MCF 10A (cell line): ENCODE measurements around the gene CSNK1A1. TPM values are rescaled to one million over a fixed set of nuclear protein-coding genes. Genes with fewer than 3 reads are reported as not detected.
"Not testable (repeated sequence)": the region's sequence is repeated elsewhere in the genome, so short reads cannot be mapped to it uniquely, and the experiment has no call there.

Source experiments
- BruUV-seq: library from RNA; stranded (reverse); fragments of 400-500 nt; replicated peaks from 2 replicates; lab custom pipeline; 2021; lab: Mats Ljungman, UMichigan
- CTCF ChIA-PET: fragments of 300-600 bp; sonication (Branson Sonifier 250); formaldehyde crosslinking; extraction: SDS; loops from one replicate; lab custom pipeline; 2021; ENCODE audit warnings: antibody characterized with exemption, inconsistent platforms; lab: Yijun Ruan, JAX
- POLR2A ChIA-PET: fragments of 300-600, 350-650 bp; sonication (Branson Sonifier 250); formaldehyde crosslinking; extraction: SDS; loops from one replicate; lab custom pipeline; 2020; ENCODE audit warnings: antibody characterized with exemption, inconsistent platforms; lab: Yijun Ruan, JAX
- DNase-seq: peaks from one replicate; pipeline ENCODE4 v3.0.0-alpha.2; 2018; ENCODE audit not compliant: unreplicated experiment
- H3K27ac Mint-ChIP-seq: one replicate; pipeline ENCODE4 v1.8.0; 2022; ENCODE audit warnings: mild to moderate bottlenecking, low read depth, mixed read lengths; ENCODE audit not compliant: unreplicated experiment
- H3K27me3 Mint-ChIP-seq: one replicate; pipeline ENCODE4 v1.8.0; 2022; ENCODE audit warnings: mixed read lengths; ENCODE audit not compliant: insufficient read depth, unreplicated experiment
- H3K36me3 Mint-ChIP-seq: one replicate; pipeline ENCODE4 v1.8.0; 2022; ENCODE audit warnings: mild to moderate bottlenecking, moderate library complexity, mixed read lengths; ENCODE audit not compliant: insufficient read depth, unreplicated experiment
- H3K4me1 Mint-ChIP-seq: one replicate; pipeline ENCODE4 v1.8.0; 2022; ENCODE audit warnings: mixed read lengths; ENCODE audit not compliant: insufficient read depth, unreplicated experiment
- H3K4me3 Mint-ChIP-seq: one replicate; pipeline ENCODE4 v1.8.0; 2022; ENCODE audit warnings: mild to moderate bottlenecking, moderate library complexity, mixed read lengths; ENCODE audit not compliant: unreplicated experiment
- H3K9me3 Mint-ChIP-seq: one replicate; pipeline ENCODE4 v1.8.0; 2022; ENCODE audit warnings: mixed read lengths; ENCODE audit not compliant: unreplicated experiment
- CTCF ChIP-seq: fragments of 200-600 bp; IDR thresholded peaks from one replicate; pipeline ENCODE4 v1.8.0; 2022; ENCODE audit warnings: antibody characterized with exemption, mild to moderate bottlenecking; ENCODE audit not compliant: unreplicated experiment
- intact Hi-C: fragments of 100-400 bp; cut with micrococcal nuclease; formaldehyde crosslinking; loops from 2 replicates; pipeline ENCODE4 v1.14.1; 2022
- total RNA-seq: library from RNA; stranded (reverse); gene quantifications from 2 replicates; pipeline ENCODE4 v1.2.3, GENCODE V29; 2022

The CSNK1A1 gene
- total RNA-seq, 1 experiment from 2014 or later, result 744 TPM

GRCh38 chr5:149598966-149599365 is 47.7 kb upstream of the CSNK1A1 start:
- BruUV-seq, result no TSS peak
- no peaks in the 10 kb centered on the region for H3K27me3 Mint-ChIP-seq
- intact Hi-C loops, result no loop called here
- H3K4me3 Mint-ChIP-seq, result no peak overlapping the region
- CTCF ChIA-PET, result interaction anchor here (0.8 to 1.0 kb wide), 3 partner anchors 10 to 208 kb away, joined by 3 read pairs; no protein-coding TSS in a partner anchor
- H3K4me1 Mint-ChIP-seq, result peaks cover 26% of the 10 kb centered on the region
- POLR2A ChIA-PET, result interaction anchor here (0.5 to 0.8 kb wide), 3 partner anchors 16 to 319 kb away, joined by 3 to 4 read pairs (median 3); no protein-coding TSS in a partner anchor
- H3K27ac Mint-ChIP-seq, result no peak overlapping the region
- H3K36me3 Mint-ChIP-seq, result peaks cover 11% of the 10 kb centered on the region
- DNase-seq, result no peak
- no peak for TF ChIP-seq CTCF
- no peaks in the 10 kb centered on the region for H3K9me3 Mint-ChIP-seq

- Mint-ChIP-seq H3K4me1 (peaks cover 26% of the 10 kb centered on the region), H3K36me3 (peaks cover 11% of the 10 kb centered on the region)
- BruUV-seq, H3K4me3 Mint-ChIP-seq, H3K9me3 Mint-ChIP-seq, intact Hi-C loops, DNase-seq, H3K27me3 Mint-ChIP-seq, H3K27ac Mint-ChIP-seq: not testable (repeated sequence)
- CTCF ChIA-PET, result interaction anchor here (0.6 to 4.9 kb wide), 6 partner anchors 9 to 163 kb away, joined by 3 to 27 read pairs (median 4); no protein-coding TSS in a partner anchor
- POLR2A ChIA-PET, result interaction anchor here (0.8 to 4.0 kb wide), 6 partner anchors 7 to 49 kb away, joined by 3 to 21 read pairs (median 4); no protein-coding TSS in a partner anchor
Observed at GRCh38 chr5:149598234-149598633, 47.0 kb upstream of the CSNK1A1 start.

- no peak for TF ChIP-seq CTCF
- Mint-ChIP-seq H3K36me3 (peaks cover 11% of the 10 kb centered on the region), H3K4me1 (peaks cover 26% of the 10 kb centered on the region), H3K4me3 (no peak overlapping the region), H3K9me3 (no peaks in the 10 kb centered on the region), H3K27me3 (no peaks in the 10 kb centered on the region), H3K27ac (no peak overlapping the region)
- DNase-seq, result no peak
- ChIA-PET CTCF (interaction anchor here (0.8 to 4.9 kb wide), 4 partner anchors 14 to 163 kb away, joined by 3 to 27 read pairs (median 4); no protein-coding TSS in a partner anchor), POLR2A (interaction anchor here (0.9 to 4.0 kb wide), 8 partner anchors 8 to 50 kb away, joined by 3 to 21 read pairs (median 4); no protein-coding TSS in a partner anchor)
- intact Hi-C loops, result no loop called here
- no TSS peak for BruUV-seq
Observed at GRCh38 chr5:149597618-149598017, 46.4 kb upstream of the CSNK1A1 start.

GRCh38 chr5:149596712-149597111 is 45.5 kb upstream of the CSNK1A1 start:
- peak overlapping the region; percentile 62 for H3K27ac Mint-ChIP-seq
- no peaks in the 10 kb centered on the region for H3K27me3 Mint-ChIP-seq
- DNase-seq, result no peak
- TF ChIP-seq CTCF, result no peak
- intact Hi-C loops, result no loop called here
- CTCF ChIA-PET, result interaction anchor here (0.6 to 4.9 kb wide), 4 partner anchors 22 to 164 kb away, joined by 4 to 27 read pairs (median 6); no protein-coding TSS in a partner anchor
- H3K36me3 Mint-ChIP-seq, result peaks cover 8% of the 10 kb centered on the region
- POLR2A ChIA-PET, result interaction anchor here (0.7 to 4.0 kb wide), 6 partner anchors 8 to 302 kb away, joined by 3 to 21 read pairs (median 10); no protein-coding TSS in a partner anchor
- H3K4me1 Mint-ChIP-seq, result peaks cover 25% of the 10 kb centered on the region
- H3K9me3 Mint-ChIP-seq, result no peaks in the 10 kb centered on the region
- no peak overlapping the region for H3K4me3 Mint-ChIP-seq
- BruUV-seq, result no TSS peak

GRCh38 chr5:149595105-149595504 is 43.9 kb upstream of the CSNK1A1 start:
- H3K27me3 Mint-ChIP-seq, intact Hi-C loops, H3K9me3 Mint-ChIP-seq, BruUV-seq, H3K4me3 Mint-ChIP-seq, DNase-seq, H3K36me3 Mint-ChIP-seq: not testable (repeated sequence)
- Mint-ChIP-seq H3K4me1 (peaks cover 21% of the 10 kb centered on the region), H3K27ac (peak overlapping the region; percentile 22)
- POLR2A ChIA-PET, result interaction anchor here (1.2 to 4.0 kb wide), 4 partner anchors 11 to 46 kb away, joined by 3 to 26 read pairs (median 14); partner anchors contain the start of gene ARHGEF37
- CTCF ChIA-PET, result interaction anchor here (0.6 to 4.9 kb wide), 8 partner anchors 8 to 228 kb away, joined by 4 to 27 read pairs (median 4); no protein-coding TSS in a partner anchor
